ENCODE data around the gene IGSF9B.

GRCh38 chr11:133926466-133927246, 30.1 kb downstream of the IGSF9B start:
- TF ChIP-seq SIN3A (IDR thresholded peaks at IDR 0.05; ENCODE audit: borderline replicate concordance, low read depth, low read length) (no peak), CTCF (CRISPR knock-in tag; IDR thresholded peaks at IDR 0.05) (no peak), SP5 (CRISPR knock-in tag; IDR thresholded peaks at IDR 0.05; ENCODE audit: borderline replicate concordance, low read depth) (no peak), ZBTB34 (CRISPR knock-in tag; IDR thresholded peaks at IDR 0.05) (no peak), HNRNPUL1 (IDR thresholded peaks at IDR 0.05; ENCODE audit: low read depth, low read length) (no peak), IRF2 (CRISPR knock-in tag; IDR thresholded peaks at IDR 0.05) (no peak), ZBTB10 (CRISPR knock-in tag; IDR thresholded peaks at IDR 0.05; ENCODE audit: borderline replicate concordance) (no peak), NR3C1 (CRISPR knock-in tag; IDR thresholded peaks at IDR 0.05) (no peak), SP2 (CRISPR knock-in tag; IDR thresholded peaks at IDR 0.05) (no peak), EEA1 (CRISPR knock-in tag; IDR thresholded peaks at IDR 0.05; ENCODE audit: borderline replicate concordance) (no peak), ELK4 (CRISPR knock-in tag; IDR thresholded peaks at IDR 0.05; ENCODE audit: borderline replicate concordance) (no peak), SNRNP70 (IDR thresholded peaks at IDR 0.05; ENCODE audit: low read depth, low read length) (no peak), ZNF431 (CRISPR knock-in tag; IDR thresholded peaks at IDR 0.05; ENCODE audit: borderline replicate concordance, low read depth) (no peak), EZH2 (conservative IDR thresholded peaks at IDR 0.05; ENCODE audit: low read depth, low read length) (no peak)
